Stimulated activated CD8-positive, alpha-beta memory T cell treated with anti-CD3 and anti-CD28 coated beads, Interleukin-7, amount 100 ng/mL, for 4 hours (primary cell): ENCODE data around the gene KIF2A.
A peak's percentile ranks its signal among the peaks of the same experiment; 100 is the strongest.

Source experiments
- DNase-seq, 2 donors: peaks; one replicate each; pipeline ENCODE4 v3.0.0-alpha.2; 2020; ENCODE audit warnings: low read depth in 2 of 2

KIF2A gene

DNA sequence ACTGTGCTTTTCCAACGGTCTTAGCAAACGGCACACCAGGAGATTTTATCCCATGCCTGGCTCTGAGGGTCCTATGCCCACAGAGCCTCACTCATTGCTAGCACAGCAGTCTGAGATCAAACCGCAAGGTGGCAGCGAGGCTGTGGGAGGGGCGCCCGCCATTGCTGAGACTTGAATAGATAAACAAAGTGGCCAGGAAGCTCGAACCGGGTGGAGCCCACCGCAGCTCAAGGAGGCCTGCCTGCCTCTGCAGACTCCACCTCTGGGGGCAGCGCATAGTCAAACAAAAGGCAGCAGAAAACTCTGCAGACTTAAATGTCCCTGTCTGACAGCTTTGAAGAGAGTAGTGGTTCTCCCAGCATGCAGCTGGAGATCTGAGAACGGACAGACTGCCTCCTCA lies 14.2 kb upstream of the KIF2A start:
- DNase-seq, result peak; percentile 39 to 53

DNA sequence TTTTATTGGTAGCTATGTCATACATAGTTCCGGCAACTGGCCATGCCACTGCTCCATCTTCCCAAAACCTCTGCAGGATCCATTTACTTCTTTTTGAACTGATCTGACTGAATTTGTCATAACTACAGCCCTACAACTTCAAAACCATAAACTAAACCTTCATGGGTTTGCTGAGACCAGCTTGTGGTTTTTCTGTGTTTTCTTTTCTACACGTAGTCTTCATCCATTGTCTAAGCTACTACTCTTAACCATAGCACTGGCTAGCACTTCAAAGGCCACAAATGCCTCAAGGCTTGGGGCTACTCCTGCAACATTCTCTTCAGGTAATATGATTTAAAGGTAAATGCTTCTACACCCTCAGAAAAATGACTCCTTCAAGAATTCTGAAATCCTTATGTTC lies 9.0 kb upstream of the KIF2A start:
- no peak for DNase-seq

DNA sequence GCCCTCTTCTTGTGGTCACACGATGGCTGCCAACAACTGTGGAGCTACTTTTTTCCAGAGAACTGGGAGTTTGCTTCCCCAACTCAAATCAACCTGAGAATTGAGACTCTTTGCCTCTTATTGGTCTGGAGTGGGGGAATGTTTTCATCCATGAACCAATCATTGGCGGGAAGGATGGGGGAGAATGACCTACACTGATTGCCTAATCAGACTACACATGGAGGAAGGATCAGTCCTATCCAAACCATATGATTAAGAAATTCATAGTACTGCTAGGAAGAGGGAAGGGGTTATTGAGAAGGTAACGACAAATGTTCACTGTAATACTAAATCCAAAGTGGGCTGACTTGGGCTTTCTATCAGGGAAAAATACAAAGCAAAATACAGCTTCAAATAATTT lies 7.9 kb upstream of the KIF2A start:
- no peak for DNase-seq

DNA sequence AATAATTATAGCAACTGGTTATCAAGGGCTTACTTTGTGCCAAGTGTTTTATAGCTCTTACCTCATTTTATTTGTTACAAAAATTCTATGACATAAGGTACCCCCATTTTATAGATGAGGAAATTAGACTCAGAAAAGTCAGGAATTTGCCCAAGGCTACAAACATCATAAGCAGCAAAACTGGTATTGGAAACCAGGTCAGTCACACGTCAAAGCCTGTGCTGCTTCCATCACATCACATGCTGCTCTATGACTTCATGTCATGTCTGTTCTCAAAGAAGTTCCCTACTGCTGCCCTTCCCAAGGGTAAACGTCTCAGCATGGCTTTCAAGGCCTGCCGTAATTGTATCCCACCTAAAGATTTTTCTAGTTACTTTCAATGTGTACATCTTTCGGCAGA lies 6.9 kb upstream of the KIF2A start:
- no peak for DNase-seq

DNA sequence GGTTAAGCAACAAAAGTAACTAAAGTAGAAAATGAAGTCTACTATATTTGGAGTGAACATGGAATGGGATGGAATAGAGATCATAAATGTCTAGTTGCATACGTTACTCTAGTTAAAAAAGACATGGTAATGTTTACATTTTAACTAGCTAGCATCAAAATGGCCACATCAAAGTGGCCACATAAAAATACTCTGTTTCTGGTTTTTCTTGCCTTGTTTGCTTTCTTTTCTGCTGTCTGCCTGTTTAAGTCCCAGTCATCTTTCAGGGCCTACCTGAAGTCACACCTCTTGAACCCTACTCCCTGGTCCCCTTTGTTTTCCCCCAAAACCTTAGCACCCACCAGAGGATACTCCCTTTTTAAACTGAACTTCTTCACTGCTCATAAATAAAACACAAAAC lies 6.4 kb upstream of the KIF2A start:
- no peak for DNase-seq

DNA sequence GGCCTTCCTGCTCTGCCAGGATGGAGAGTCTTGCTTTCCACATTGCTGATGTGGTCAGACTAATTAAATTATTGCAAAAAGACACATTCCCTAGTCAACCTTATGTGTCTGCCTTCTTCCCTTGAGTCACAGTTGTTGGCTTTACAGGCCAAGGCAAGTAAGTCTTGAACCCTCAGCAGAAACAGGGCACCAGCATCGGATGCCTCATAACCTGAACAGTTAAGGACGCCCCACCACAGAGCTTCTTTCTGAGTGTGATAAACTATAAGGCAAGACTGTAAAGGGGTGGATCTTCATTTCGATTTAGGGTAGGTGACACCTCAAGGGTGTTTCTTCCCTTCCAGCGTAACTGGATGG lies 670 bp upstream of the KIF2A start:
- no peak for DNase-seq

DNA sequence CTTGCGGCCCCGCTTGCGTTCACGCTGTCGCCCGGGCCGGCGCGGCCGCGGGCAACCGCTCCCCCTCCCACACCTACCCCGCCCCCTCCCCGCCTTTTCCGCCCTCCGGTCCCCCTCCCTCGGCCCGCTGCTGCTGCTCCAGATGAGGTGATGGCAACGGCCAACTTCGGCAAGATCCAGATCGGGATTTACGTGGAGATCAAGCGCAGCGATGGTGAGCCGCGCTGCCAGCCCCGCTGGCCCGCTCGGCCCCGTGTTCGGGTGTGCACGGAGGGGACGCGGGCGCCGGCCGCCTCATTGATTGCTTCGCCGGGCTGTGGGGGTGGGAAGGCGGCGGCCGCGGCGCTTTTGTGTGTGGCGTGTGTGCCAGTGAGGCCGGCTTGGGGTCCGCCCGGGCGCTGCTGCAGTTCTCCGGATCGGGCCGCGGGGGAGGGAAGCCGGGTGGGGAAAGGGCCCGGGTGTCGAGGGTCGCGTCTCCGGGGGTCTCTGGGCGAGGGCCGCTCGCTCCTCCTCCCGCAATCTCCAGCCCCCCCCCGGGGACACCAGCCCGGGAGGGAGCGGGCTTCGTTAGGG lies 403 bp downstream of the KIF2A start:
- no peak for DNase-seq

DNA sequence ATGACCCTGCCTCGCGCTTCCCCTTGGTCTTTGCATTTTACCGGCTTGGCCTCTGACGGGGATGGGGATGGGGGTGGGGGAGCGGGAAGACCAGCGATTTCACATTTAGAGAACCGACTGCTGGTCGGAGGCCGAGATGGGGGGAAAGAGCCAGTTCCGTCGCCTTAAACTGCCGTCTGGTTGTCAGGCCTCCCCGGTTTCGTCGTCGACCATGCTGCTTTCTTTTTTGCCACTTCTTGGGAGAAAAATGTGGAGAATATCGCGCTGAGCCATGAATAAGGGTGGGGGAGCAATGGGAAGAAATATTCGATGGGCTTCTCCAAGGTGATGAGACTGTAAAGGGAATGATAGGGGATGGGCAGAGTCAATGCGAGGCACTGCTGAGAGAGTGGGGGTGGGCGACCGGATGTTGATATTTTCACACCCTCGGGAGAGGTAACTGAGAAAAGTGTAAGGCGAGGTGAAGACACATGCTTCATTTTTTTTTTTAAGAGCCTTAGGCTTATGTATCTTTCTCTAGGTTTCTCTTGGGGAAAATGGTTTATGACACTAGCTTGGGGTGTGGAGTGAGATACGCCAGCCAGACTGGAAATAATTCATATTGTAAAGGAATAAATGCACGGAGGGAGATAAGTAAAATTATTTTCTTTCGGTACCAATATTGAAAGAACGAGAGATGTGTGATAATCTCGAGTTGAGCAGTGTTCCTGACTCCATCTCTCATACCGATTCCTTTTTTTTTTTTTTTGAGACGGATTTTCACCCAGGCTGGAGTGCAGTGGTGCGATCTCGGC lies 1.1 kb downstream of the KIF2A start:
- peak; percentile 61 to 64 for DNase-seq

DNA sequence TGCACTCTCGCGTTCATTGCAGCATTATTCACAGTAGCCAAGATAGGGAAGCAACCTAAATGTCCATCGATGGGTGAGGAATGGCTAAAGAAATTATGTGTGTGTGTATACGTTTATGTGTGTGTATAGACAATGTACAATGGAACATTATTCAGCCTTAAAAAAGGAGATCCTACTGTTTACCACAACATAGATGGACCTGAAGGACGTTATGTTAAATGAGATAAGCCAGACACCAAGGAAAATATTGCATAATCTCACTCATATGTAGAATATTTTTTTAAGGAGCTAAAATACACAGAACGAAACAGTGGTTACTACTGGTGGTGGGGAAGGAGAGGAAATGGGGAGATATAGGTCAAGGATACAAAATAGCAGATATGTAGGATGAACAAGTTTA lies 2.4 kb downstream of the KIF2A start:
- DNase-seq, result no peak

DNA sequence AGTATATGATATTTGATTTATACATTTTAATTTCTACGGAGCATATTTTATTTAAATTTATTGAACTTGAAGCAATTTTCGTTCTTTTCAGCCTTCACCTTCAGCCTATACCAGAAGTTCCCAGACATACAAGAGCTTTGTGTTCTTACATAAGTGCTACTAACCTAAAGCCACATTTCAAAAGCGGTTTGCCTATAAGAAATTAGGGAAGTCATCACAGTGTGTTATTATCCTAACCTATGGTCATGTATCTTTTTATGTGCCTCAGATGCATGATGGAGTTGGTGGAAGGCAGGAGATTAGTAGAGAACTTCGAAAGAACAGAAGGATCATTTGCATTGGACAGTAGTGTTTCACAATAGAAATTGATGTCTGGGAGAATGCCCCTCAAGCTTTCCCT lies 3.1 kb downstream of the KIF2A start:
- no peak for DNase-seq

DNA sequence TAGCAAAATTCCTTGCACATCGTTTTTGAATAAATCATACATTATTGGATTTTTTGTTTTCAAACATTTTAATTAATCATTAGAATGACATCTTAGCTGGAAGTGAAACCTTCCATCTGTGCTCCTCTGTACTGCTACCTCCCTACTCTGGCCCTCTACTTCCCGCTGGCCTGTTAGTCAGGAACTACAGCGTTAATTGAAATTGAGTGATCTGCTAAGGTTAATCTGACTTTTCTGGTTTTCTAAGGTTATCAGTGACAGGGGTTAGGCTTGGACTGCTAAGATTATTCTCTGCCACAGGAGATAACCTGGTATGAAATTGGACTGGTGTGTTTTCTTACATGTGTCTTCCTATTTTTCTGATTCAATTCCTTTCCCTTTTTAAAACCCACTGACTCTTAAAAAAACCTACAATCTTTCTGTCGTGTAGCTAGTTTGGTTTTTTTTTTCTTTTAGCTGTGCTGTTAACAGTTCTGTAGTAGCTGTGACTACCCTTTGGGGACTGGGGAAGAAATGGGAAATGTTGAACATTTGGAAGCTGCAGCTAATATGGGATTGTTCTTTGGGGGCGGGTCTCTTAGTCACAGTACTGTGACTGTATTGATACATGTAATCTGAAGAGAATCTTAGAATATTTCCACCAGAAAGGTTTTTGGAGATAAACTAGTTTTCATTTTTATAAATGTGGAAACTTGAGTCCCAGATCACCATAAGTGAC lies 4.6 kb downstream of the KIF2A start:
- no peak for DNase-seq

DNA sequence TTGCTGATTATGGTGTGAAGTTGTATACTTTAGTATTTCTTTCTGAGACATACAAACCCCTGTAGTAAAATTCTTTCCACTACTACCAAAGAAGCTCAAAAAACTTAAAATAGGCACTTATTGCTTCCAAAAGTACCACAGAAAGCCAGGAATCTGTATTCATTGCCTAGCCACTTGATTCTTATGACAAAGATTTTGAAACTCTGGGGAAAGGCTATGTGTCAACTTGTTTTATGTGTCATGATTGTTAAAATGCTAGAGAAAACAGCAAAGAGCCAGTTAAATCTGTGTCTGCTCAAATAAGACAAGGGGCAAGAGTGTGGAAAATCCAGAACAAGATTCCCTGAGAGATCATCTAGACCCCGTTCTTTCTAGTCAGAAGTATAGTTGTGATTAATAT lies 6.0 kb downstream of the KIF2A start:
- no peak for DNase-seq

DNA sequence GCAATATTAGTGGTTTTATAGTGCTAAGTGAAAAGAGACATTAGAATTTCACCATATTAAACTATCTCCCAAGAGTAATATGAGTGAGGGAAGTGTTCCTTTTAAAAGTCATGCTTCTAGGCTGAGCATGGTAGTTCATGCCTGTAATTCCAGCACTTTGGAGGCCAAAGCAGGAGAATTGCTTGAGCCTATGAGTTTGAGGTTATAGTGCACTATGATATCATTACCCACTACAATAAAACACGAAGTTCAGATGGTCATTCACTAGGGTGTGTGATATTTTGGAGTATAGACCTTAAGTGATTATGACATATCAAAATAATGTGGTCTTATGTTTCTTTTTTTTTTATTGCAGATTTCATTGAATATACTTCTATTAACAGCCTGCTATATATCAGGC lies 6.7 kb downstream of the KIF2A start:
- DNase-seq, result no peak

DNA sequence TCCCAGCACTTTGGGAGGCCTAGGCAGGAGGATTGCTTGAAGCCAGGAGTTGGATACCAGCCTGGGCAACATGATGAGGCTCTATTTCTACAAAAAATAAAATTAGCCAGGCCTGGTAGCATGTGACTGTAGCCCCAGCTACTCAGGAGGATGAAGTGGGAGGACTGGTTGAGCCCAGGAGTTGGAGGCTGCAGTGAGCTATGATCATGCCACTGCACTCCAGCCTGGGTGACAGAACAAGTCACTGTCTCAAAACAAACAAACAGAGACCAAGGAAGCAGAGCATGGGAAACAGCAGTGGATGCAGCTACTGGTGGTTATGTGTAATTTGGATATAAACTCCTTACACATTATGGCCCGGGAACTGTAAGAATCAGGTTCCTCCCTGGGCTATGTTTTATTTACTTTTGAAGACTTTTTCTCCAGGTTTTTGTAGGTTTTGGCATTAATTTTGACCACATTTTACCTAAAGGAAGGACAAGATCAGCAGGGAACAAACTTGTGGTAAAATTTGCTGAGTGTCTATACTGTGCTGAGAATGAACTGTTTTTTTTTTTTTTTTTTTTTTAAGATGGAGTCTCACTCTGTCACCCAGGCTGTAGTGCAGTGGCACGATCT lies 8.3 kb downstream of the KIF2A start:
- no peak for DNase-seq

DNA sequence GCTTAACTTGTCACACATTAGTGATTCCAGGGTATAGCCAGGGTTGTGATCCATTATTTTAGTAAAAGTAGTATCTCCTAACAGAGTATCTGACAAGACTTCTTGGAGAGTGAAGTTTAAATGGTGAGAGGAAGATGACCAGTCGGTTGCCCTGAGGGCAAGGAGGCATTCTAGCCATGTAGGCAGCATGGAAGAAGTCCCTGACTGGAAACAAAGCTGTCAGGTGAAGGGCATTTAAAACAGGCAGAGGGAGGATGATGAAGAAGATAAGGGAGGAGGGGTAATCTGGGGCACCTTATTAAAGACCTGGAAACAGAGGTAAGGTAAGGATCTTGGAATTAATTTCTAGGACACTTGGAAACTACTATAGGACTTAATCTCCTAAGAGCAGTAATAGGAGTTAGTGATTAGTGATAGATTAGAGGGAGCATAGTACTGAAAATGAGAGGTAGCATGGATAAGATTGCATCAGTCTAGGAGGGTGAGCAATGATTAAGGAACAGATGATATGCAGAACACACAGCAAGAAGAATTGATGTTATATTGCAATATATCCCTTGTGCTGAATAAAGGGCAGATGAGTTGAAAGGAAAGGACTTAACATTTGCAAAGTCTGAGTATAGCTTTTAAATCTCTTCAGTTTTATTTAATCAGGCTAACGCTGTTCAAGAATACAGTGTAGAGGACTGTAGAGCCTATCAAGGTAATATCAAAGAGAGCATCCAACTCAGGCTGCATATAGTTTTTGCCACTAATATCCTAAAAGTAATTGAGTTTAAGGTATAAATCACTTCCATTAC lies 9.6 kb downstream of the KIF2A start:
- DNase-seq, result no peak

DNA sequence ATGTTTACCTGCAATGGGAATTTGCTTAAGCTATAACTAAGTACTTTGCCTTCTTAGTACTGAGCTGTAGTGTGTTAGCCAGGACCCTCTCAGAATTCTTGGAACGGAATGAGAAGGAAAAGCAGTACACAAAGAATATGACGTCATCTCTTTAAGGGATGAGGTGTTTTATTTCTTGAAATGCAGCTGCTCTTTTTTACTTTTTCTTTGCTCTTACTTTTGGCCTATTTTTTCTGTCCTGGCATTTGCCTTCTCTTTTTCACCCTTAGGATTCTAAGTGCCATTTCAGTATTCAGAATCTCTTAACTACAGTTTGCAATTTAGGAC lies 10.1 kb downstream of the KIF2A start:
- DNase-seq, result no peak

DNA sequence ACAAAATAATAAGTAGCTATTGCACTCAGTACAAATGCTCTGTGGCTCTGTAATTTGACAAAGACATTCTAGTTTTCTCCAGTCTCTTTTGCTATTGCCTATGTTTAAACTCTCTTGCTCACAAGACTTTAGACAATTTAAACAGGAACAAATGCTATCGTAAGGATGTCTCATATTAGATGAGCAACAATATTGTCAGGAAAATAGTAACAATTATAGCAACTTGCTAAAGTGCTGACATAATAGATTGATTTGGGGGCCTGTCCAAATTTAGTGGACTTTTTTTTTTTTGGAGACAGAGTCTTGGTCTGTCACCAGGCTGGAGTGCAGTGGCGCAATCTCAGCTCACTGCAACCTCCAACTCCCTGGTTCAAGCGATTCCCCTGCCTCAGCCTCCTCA lies 11.8 kb downstream of the KIF2A start:
- DNase-seq, result no peak

DNA sequence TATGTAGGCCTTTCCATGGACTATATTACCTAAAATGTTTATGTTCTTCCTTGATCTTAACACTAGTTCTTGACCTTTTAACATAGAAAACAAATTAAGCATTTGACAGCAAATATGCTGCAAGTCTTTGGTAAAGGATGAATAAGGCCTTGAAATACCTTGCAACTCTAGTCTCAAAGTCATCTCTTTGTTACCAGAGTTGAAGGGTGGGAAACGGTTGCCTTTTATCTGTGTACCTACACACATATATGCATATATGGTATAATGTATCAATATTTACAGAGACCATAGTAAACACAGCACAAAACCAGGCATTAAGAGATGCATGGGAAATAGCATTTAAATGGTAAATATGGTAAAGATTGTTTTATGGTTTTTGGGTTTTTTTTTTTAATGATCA lies 16.5 kb downstream of the KIF2A start:
- no peak for DNase-seq

DNA sequence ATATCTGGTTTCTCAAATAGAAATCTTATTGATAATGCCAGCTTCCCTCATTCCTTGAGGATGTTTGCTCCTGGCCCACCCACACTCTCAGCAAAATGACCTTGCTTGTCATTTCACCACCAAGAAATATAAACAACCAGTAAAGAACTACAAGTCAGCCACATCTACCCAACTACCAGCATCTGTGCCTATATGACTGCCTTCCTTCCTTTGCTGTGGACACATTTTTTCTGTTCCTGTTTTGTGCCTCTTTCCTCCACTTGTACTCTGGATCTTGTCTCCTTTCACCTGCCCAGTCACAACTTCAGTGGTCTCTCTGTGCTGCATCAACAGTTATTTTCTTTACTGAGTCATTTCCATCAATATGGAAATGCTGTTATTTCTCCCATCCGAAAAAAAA lies 20.3 kb downstream of the KIF2A start:
- DNase-seq, result no peak

DNA sequence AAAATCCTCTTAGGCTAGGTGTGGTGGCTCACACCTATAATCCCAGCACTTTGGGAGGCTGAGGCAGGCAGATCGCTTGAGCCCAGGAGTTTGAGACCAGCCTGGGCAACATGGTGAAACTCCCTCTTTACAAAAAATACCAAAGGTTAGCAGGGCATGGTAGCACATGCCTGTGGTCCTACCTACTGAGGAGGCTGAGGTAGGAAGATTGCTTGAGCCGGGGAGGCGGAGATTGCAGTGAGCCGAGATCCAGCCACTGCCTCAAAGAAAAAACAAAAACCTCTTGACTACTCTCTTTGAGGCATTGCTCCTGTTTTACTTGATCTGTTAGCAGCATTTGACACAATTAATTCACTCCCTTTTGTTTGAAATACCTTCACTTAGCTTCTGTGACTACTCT lies 20.7 kb downstream of the KIF2A start:
- no peak for DNase-seq

DNA sequence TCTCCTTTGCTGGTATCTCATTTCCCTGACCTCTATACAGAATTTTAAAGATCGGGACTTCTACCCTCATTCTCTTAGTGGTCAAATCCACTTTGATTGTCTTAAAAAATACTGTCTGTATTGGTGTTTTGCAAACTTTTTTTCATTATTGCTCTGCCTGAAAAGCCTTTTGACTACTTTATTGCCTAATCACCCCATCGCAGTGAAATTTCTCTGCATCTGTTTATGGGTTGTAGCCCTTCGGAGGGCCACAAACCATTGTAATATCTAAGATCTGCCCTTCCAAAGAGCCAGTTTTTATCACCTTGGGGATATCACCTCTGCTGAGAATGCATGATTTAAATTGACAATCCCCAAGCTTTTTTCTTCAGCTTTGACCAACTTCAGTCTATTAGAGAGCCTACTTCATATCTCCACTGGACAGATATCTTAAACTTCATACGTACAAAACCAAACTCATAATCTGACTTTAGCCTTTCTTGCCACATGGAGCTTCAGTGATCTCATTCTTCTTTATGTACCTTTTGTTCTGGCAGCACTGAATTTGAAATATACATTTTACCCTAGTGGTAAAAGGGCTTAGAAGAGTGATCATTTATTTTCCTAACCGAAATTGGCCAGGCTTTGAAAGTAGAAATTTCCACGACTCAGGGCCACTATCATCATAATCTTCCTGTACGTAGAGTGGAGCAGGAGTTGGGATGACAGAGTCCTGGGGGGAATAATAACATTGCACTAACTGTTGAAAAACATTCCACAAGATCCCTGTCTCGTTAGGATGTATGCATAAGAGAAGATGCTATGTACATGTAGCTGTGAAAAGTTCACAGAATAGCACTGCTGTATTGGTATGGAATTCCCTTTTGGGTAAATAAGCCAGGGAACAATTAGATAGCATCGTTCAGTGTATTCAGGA lies 21.4 kb downstream of the KIF2A start:
- DNase-seq, result no peak
